ENCODE data around the gene CLEC7A.

DNA sequence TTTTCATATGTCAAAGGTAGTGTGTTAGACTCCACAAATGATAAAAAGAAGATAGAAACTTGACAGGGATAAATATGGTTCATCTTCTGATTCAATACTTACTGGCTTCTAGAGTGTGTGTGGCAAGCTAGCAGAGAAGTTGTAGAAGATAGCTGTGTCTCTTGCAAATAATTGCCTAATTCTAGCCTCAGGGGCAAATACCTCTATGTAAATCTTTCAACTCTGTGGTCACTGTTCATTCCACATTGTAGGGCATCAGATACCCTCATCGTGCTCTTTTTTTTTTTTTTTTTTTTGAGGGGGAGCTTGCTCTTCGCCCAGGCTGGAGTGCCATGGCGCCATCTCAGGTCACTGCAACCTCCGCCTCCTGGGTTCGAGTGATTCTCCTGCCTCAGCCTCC, 40.2 kb upstream of the CLEC7A start:
- no peak for TF ChIP-seq CTCF (IDR thresholded peaks at IDR 0.05)
- TF ChIP-seq POLR2A (IDR thresholded peaks at IDR 0.05), result no peak

Data from uterus (tissue), 2 donors.